Measurements from ENCODE around the gene MMP25.

MMP25 gene

DNA sequence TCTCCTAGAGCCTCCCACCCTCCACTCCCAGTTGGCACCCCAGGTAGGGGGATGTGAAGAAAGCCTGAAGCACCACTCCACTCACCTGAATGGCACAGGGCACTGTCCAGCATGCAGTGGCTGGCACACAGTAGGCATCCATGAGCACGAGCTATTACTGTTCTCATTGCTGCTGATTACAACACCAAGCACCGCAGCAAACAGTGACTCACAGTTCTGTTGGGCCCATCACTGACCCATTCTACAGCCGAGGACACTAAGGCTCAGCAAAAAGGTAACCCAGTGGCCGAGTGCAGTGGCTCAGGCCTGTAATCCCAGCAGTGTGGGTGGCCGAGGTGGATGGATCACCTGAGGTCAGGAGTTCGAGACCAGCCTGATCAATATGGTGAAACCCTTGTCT is 50.0 kb downstream of the MMP25 start:
- no peak for DNase-seq

DNA sequence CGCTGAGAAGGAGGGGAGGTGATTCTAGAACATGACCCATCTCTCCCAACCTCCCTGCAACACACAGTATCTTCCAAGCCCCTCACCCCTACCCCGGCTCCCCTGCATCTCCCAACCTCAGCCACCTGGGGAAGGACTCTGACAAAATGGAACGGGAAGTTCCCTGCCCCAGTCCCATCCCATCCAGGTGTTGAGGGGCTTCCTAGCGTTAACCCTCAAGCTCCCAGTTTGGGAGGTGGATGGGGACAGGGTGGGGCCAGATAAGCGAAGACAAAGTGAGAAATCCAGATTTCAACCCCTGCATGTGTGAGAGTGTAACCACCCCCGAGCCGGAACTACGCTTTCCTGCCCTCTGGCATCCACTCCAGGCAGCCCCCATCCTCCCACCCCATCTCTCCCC is 50.9 kb downstream of the MMP25 start:
- DNase-seq, result no peak

DNA sequence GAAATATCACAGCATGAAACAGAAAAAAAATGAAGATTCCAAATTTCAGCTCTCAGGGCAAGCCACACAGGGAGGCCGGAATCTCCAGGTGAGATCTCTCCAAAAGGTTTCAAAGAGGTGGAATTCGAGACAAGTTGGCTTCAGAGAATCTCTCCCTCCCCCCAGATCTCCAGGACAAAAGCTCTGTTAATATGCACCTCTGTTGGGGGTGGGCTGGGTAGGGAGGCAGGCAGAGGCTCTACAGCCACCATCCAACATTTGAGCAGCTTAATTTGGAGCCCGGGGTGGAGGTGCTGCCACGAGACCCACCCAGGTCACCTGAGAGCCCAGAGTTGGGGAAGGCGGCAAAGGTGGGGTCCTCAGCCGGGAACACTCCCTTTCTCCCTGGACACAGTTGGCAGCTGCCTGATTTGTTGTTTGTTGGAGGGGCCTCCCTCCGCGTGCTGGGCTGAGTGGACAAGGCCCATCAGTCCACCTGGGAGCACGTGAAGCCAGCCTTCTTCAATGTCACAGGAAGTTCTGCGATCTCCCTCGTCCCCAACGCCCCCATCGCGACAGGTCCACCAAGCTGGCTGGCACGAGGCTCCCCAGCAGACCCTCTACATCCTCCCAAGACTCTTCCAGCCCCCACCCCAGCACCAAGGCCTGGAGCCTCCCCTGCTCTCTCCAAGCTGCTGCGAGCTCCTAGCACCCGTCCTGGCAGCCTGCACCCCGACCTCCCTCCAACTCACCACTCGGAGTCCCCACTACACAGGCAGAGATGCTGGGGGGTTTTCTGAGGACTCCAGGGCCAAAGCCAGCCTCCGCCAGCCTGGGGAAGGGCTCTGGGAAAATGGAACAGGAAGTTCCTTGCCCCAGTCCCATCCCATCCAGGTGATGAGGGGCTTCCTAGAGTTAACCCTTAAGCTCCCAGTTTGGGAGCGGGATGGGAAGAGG is 52.4 kb downstream of the MMP25 start, which contains the start of gene ZSCAN10:
Gene ZSCAN10 (minus strand): TSS at position 836 of the 936 bp plus-strand sequence. CDS start 6,357 bp downstream, outside the sequence.
- DNase-seq, result no peak

DNA sequence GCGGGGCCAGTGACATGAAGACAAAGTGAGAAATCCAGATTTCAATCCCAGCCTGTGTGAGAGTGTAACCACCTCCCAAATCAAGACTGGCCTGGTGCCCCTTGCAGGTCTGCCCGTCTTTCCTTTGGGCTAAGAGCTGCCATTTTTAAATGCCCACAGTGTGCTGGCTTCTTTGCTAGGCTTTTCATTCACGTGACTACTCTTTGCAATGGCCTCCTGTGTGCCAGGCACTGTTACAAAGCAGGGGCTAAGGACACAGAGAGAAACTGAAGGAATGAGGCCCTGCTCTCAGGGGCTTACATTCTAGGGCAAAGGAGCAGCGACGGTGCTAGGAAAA is 53.0 kb downstream of the MMP25 start:
- no peak for DNase-seq

DNA sequence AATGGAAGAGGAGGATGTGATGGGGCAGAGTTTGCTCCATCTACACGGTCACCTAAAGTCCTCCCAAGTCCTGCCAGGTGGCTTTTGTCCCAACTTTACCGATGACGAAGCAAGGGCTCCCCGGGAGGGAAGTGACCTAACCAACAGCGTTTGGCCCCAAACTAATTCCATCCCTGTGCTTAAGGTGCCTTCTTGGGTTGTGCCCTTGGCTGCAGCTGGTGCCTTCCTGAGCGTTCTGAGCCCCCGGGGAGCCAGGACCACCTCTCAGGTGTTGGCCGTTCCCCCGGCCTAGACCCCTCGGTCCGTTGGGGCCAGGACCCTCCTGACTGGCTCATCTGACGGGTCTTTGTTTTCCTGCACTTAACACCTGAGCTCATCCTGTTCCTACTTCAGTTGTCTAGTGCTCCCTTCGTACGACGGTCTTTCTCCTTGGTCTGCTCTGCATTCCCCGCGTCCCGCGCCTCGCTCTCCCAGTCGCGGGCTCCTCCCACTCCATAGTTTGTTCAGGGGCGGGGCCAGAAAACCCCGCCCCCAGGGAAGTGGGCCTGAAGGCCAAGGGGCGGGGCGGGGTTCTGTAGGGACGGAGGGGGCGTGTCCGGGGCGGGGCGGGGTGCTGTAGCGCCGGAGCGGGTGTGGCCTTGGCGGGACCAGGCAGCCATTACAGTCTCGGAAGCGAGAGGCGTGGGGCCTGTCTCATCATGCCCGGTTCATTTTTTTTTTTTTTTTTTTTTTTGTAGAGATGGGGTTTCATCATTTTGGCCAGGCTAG is 53.6 kb downstream of the MMP25 start:
- DNase-seq, result peak; percentile 97

DNA sequence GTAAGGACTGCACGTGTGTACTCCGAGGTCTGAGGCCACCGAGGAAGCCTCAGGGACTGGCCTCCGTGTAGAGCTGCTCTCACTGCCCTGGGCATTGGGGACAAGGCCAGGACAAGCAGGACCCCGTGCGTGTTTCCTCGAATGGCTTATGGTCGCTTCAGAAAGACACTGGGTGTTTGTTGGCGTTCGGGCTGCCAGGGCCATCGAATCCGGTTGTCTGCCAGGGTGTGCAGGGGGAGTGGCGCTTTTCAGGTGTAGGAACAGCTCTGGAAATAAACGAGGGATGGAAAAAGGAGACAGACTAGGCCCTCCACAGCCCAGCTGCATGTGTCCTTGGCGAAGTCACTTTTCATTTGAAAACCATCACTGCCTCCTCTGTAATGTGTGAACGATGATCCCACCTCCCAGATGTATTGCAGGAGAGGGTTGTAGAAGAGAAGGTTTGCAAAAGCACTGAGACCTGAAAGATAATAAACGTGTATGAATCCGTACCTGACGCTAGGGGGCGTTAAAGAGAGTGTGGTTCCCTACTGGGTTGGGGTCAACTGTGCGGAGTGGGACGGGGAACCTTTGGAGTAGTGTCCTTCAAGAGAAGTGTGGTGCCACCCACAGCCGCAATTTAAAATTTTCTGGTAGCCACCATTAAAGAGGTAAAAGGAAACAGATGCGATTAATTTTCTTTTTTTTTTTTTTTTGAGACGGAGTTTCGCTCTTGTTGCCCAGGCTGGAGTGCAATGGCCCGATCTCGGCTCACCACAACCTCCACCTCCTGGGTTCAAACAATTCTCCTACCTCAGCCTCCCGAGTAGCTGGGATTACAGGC is 54.9 kb downstream of the MMP25 start:
- DNase-seq, result peak; percentile 62

DNA sequence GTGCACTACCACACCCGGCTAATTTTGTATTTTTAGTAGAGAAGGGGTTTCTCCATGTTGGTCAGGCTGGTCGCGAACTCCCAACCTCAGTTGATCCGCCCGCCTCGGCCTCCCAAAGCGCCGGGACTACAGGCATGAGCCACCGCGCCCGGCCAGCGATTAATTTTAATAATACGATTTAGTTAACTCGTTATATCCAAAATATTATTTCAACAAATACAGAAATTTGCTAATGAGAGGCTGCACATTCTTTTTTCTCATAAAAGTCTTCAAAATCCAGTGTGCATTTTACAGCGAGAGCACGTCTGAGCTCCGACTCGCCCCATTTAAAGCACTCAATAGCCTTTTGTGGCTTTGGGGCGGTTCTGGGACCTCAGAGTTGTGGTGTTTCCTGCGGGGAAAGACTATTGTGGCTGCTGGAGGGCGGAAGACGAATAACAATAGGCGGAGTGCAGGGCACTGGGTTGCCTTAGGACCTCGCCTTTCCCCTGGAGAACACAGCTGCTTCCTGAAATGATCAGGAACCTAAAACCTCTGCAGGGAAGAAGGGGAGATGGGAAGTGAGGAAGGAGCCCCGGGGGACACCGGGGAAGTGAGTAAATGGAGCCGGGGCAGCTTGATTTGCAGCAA is 55.6 kb downstream of the MMP25 start:
- peak; percentile 42 for DNase-seq

DNA sequence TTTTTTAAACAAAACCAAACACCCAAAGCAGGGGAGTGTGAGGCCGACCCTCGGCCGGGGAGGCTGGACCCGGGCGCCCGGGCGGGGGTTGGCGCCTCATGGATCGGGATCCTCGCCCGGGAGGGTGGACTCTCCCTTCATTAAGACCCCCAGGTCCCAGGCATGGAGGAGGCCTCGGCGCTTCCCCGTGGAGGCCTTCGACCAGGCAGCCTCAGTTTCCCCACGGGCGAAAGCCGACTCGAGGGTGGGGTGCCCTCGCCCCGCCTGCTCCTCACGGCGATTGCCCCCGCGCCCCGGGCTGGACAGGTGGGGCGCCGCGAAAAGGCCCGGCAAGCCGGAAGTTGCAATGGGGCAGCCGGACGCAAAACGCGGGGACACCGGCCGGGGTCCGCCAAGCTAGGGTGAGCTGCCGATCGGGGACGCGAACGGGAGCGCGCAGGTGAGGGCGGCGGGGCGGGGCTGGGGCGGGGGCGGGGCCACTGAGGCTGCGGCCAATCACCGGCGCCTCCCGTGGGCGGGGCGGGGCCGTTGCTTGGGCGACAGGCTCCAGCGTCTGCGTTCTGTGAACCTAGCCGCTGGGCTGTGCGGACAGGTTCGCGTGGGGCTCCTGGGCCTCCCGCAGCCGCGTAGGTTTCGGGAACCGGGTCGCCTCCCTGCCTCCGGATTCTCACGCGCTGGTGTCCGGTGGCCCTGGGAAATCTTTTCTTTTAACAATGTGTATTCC is 60.0 kb downstream of the MMP25 start:
- peak; percentile 94 for DNase-seq
